GM23338 (cell line): ENCODE measurements around the gene UFD1. TPM values are rescaled to one million over a fixed set of nuclear protein-coding genes. Genes with fewer than 3 reads are reported as not detected.
A peak's percentile ranks its signal among the peaks of the same experiment; 100 is the strongest.

Source experiments
- ATAC-seq: fragments of 200-7000 bp; cut with Tn5 transposase; 3 replicates; pipeline ENCODE4 v1.9.1; 2020
- DNase-seq: peaks from one replicate; pipeline ENCODE4 v3.0.0-alpha.2; 2015; ENCODE audit warnings: low spot score
- H2AFZ ChIP-seq: fragments of 200-600 bp; sonication (generic); 2 replicates; pipeline ENCODE4 v1.8.0; 2016; ENCODE audit warnings: antibody characterized with exemption, mild to moderate bottlenecking, moderate library complexity
- H3F3A ChIP-seq: fragments of 200-600 bp; sonication (generic); replicated peaks from 2 replicates; pipeline ENCODE4 v1.8.0; 2017; ENCODE audit warnings: antibody characterized with exemption, mixed run types, low read depth
- H3K27ac ChIP-seq: fragments of 200-600 bp; sonication (generic); 2 replicates; pipeline ENCODE4 v1.6.1; 2016; ENCODE audit warnings: low read depth
- H3K27me3 ChIP-seq: fragments of 200-600 bp; sonication (generic); 2 replicates; pipeline ENCODE4 v1.8.0; 2016; ENCODE audit warnings: mild to moderate bottlenecking, mixed run types, moderate library complexity; ENCODE audit not compliant: insufficient read depth
- H3K36me3 ChIP-seq: fragments of 200-600 bp; sonication (generic); 2 replicates; pipeline ENCODE4 v1.8.0; 2016; ENCODE audit warnings: mild to moderate bottlenecking; ENCODE audit not compliant: insufficient read depth
- H3K4me1 ChIP-seq: fragments of 200-600 bp; sonication (generic); 2 replicates; pipeline ENCODE4 v1.8.0; 2016; ENCODE audit warnings: mild to moderate bottlenecking, moderate library complexity; ENCODE audit not compliant: insufficient read depth
- H3K4me2 ChIP-seq: fragments of 200-600 bp; sonication (generic); 2 replicates; pipeline ENCODE4 v1.7.1; 2017; ENCODE audit warnings: mixed run types
- H3K4me3 ChIP-seq: fragments of 200-600 bp; sonication (generic); 2 replicates; pipeline ENCODE4 v1.6.1; 2016; ENCODE audit warnings: mixed run types
- H3K79me2 ChIP-seq: fragments of 200-600 bp; sonication (generic); replicated peaks from 2 replicates; pipeline ENCODE4 v1.8.0; 2017; ENCODE audit warnings: mild to moderate bottlenecking; ENCODE audit not compliant: insufficient read depth
- H3K9me2 ChIP-seq: fragments of 200-600 bp; sonication (generic); 2 replicates; pipeline ENCODE4 v1.8.0; 2017; ENCODE audit not compliant: insufficient read depth
- H4K20me1 ChIP-seq: fragments of 200-600 bp; sonication (generic); replicated peaks from 2 replicates; pipeline ENCODE4 v1.8.0; 2017; ENCODE audit warnings: mild to moderate bottlenecking; ENCODE audit not compliant: insufficient read depth
- H3K27ac Mint-ChIP-seq: 2 replicates; pipeline ENCODE4 v1.8.0; 2020; ENCODE audit warnings: inconsistent platforms, mild to moderate bottlenecking, moderate library complexity, mixed read lengths
- H3K27me3 Mint-ChIP-seq: 3 replicates; pipeline ENCODE4 v1.8.0; 2022; ENCODE audit warnings: low read depth, mild to moderate bottlenecking, moderate library complexity, mixed read lengths, inconsistent platforms; ENCODE audit not compliant: insufficient read depth, poor library complexity
- H3K36me3 Mint-ChIP-seq: 3 replicates; pipeline ENCODE4 v1.8.0; 2021; ENCODE audit warnings: low read depth, mild to moderate bottlenecking, inconsistent platforms, moderate library complexity, mixed read lengths
- H3K4me1 Mint-ChIP-seq: 3 replicates; pipeline ENCODE4 v1.8.0; 2020; ENCODE audit warnings: mild to moderate bottlenecking, inconsistent platforms, mixed read lengths
- H3K4me3 Mint-ChIP-seq: 3 replicates; pipeline ENCODE4 v1.8.0; 2021; ENCODE audit warnings: moderate library complexity, mild to moderate bottlenecking, inconsistent platforms, mixed read lengths
- H3K9me3 Mint-ChIP-seq: 3 replicates; pipeline ENCODE4 v1.8.0; 2020; ENCODE audit warnings: moderate library complexity, mild to moderate bottlenecking, inconsistent platforms, mixed read lengths
- CTCF ChIP-seq, 2 experiments: fragments of 200-600 bp in 1 of 2; sonication (generic) in 1 of 2; conservative IDR thresholded peaks; 2 replicates each; pipeline versions ENCODE4 v1.5.1 to v1.6.1; 2016 to 2017; ENCODE audit warnings: antibody characterized with exemption in 2 of 2, low read depth in 2 of 2, mild to moderate bottlenecking in 2 of 2, moderate library complexity in 1 of 2
- EZH2 ChIP-seq: fragments of 200-600 bp; sonication (generic); IDR thresholded peaks from one replicate; pipeline ENCODE4 v1.8.0; 2017; ENCODE audit warnings: antibody characterized with exemption, mild to moderate bottlenecking, low read depth; ENCODE audit not compliant: unreplicated experiment
- JUNB ChIP-seq: IDR thresholded peaks from one replicate; pipeline ENCODE4 v1.6.1; 2016; ENCODE audit warnings: antibody characterized with exemption; ENCODE audit not compliant: unreplicated experiment
- NANOG ChIP-seq: IDR thresholded peaks from 2 replicates; pipeline ENCODE4 v1.6.1; 2016; ENCODE audit warnings: antibody characterized with exemption, borderline replicate concordance
- POLR2AphosphoS5 ChIP-seq: IDR thresholded peaks from 2 replicates; pipeline ENCODE4 v1.6.1; 2016; ENCODE audit warnings: antibody characterized with exemption, low read depth
- STAT1 ChIP-seq: IDR thresholded peaks from one replicate; pipeline ENCODE4 v1.6.1; 2016; ENCODE audit warnings: antibody characterized with exemption; ENCODE audit not compliant: unreplicated experiment
- ZNF114 ChIP-seq: fragments of 250-450 bp; sonication (Bioruptor Pico); IDR thresholded peaks from 2 replicates; pipeline ENCODE4 v1.5.0; 2020; ENCODE audit warnings: mild to moderate bottlenecking, moderate library complexity
- ZNF331 ChIP-seq: fragments of 250-450 bp; sonication (Bioruptor Pico); IDR thresholded peaks from 2 replicates; pipeline ENCODE4 v1.5.0; 2020; ENCODE audit warnings: low read depth, mild to moderate bottlenecking, moderate library complexity
- long read RNA-seq: library from polyadenylated mRNA; unstranded; transcript quantifications from one replicate; pipeline ENCODE4 v2.0.0, GENCODE V29; 2020; ENCODE audit not compliant: unreplicated experiment
- polyA plus RNA-seq: library from polyadenylated mRNA; unstranded; fragments of >200 nt; fragmentation: Nextera tagmentation; extraction: Ambion mirVana; gene quantifications from 2 replicates; pipeline ENCODE4 v1.2.1, GENCODE V29; 2016
- total RNA-seq: library from RNA; depleted of rRNA; stranded (reverse); fragments of >200 nt; shearing (Covaris generic); gene quantifications from 2 replicates; pipeline ENCODE4 v1.2.3, GENCODE V29; 2014; rRNA removed
- TF ChIP-seq, protein P1 (sequence below): fragments of 250-450 bp; sonication (Bioruptor Pico); IDR thresholded peaks from 2 replicates; pipeline ENCODE4 v1.5.0; 2020; ENCODE audit warnings: mild to moderate bottlenecking, moderate library complexity
- TF ChIP-seq, protein P2 (sequence below): IDR thresholded peaks from 2 replicates; pipeline ENCODE4 v1.6.1; 2016; ENCODE audit warnings: antibody characterized with exemption

The UFD1 gene
- total RNA-seq (53.5 and 54.1 TPM in 2 replicates), polyA plus RNA-seq (80.3 and 93.8 TPM in 2 replicates)
- long read RNA-seq, transcript UFD1-201 (12 exons, 1,814 nt), result major isoform, 36 of 60 reads
- long read RNA-seq, partial matches to known transcripts, result 3 of 60 reads
- long read RNA-seq, other reads (novel, unspliced or antisense), result 20 of 60 reads

DNA sequence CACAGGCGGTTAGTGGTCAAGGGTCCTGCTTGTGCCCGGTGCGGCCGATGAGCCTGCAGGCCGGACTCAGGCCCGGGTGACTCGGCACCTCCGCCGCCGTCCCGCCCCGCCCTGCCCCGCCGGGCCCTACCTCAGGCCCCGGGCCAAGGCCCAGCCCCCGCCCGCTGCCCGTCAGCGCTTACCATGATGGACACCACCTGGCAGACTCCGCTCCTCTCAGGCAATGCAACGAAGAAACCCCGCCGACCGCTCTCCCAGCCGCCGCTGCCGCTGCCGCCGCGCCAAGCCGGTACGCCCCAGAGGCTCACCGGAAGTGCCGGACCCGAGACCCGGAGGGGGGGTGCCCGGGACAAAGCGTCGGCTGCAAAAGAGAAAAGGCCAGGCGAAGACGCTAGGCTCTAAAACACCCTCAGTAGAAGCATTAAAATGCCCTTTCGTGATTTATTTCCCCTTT is at the start of gene UFD1:
UFD1 (minus strand) TSS at position 293 of the 454 bp plus-strand sequence; CDS start at position 185, 108 bp downstream.
- Histone ChIP-seq H3K4me1 (peaks cover 13% of the 10 kb centered on the region), H2AFZ (peak within 1 kb of the TSS; percentile 44; the same call in 1 of the 2 replicates), H3F3A (no peaks in the 10 kb centered on the region), H3K4me3 (peak within 1 kb of the TSS; percentile 55), H3K9me2 (no peaks in the 10 kb centered on the region), H3K27me3 (no peaks in the 10 kb centered on the region), H3K27ac (peak within 1 kb of the TSS; percentile 89), H3K36me3 (peaks cover 16% of the 10 kb centered on the region), H4K20me1 (peaks cover 37% of the 10 kb centered on the region), H3K79me2 (peaks cover 53% of the 10 kb centered on the region), H3K4me2 (peak within 1 kb of the TSS; percentile 98)
- Mint-ChIP-seq H3K4me3 (peak within 1 kb of the TSS; percentile 97), H3K27ac (peak within 1 kb of the TSS; percentile 100), H3K9me3 (no peaks in the 10 kb centered on the region), H3K4me1 (peaks cover 17% of the 10 kb centered on the region), H3K27me3 (peaks cover 3% of the 10 kb centered on the region), H3K36me3 (peaks cover 20% of the 10 kb centered on the region)
- no peak for TF ChIP-seq STAT1
- TF ChIP-seq POLR2AphosphoS5, result peak; percentile 69
- ATAC-seq (peak; percentile 82), DNase-seq (peak; percentile 92)

DNA sequence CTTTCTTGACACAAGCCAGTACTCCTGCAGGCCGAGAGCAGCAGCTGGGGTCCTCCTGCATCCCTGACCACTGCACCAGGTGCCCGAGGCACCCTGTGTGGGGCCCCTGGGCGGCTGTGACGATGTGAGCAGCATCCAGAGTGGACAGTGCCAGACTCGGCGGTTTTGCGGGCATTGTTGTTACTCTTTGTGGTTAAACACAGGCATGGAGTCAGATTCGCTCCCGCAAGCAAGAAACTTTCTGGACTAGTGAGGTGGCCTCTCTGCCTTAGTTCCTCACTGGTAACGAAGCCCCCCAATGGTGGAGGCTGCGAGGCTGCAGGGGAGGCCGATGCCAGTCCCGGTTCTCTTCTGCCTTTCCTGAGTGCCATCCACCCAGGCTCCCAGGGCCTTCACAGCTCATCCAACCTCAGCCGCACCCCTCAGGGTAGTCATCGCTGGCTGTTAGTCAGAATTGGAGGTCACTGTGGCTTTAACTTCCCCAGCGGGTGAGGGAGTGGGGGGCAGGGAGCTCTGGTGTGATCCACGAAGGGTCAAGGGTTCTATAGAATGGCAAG is 48.9 kb upstream of the UFD1 start:
- DNase-seq, result no peak
- no peak overlapping the region for H3K27ac ChIP-seq
- no peak overlapping the region for H3K4me2 ChIP-seq
- ATAC-seq, result no peak
- no peaks in the 10 kb centered on the region for H3K4me1 ChIP-seq
- no peak overlapping the region for H3K4me3 ChIP-seq
- no peak overlapping the region for H3K4me3 Mint-ChIP-seq
- no peak for TF ChIP-seq ZNF114 (CRISPR knock-in tag)
- no peak for TF ChIP-seq ZNF331
- TF ChIP-seq CTCF (conservative IDR thresholded peaks at IDR 0.05; ENCODE audit: low read depth in 2 of 2), result no peak
- TF ChIP-seq, protein P1, sequence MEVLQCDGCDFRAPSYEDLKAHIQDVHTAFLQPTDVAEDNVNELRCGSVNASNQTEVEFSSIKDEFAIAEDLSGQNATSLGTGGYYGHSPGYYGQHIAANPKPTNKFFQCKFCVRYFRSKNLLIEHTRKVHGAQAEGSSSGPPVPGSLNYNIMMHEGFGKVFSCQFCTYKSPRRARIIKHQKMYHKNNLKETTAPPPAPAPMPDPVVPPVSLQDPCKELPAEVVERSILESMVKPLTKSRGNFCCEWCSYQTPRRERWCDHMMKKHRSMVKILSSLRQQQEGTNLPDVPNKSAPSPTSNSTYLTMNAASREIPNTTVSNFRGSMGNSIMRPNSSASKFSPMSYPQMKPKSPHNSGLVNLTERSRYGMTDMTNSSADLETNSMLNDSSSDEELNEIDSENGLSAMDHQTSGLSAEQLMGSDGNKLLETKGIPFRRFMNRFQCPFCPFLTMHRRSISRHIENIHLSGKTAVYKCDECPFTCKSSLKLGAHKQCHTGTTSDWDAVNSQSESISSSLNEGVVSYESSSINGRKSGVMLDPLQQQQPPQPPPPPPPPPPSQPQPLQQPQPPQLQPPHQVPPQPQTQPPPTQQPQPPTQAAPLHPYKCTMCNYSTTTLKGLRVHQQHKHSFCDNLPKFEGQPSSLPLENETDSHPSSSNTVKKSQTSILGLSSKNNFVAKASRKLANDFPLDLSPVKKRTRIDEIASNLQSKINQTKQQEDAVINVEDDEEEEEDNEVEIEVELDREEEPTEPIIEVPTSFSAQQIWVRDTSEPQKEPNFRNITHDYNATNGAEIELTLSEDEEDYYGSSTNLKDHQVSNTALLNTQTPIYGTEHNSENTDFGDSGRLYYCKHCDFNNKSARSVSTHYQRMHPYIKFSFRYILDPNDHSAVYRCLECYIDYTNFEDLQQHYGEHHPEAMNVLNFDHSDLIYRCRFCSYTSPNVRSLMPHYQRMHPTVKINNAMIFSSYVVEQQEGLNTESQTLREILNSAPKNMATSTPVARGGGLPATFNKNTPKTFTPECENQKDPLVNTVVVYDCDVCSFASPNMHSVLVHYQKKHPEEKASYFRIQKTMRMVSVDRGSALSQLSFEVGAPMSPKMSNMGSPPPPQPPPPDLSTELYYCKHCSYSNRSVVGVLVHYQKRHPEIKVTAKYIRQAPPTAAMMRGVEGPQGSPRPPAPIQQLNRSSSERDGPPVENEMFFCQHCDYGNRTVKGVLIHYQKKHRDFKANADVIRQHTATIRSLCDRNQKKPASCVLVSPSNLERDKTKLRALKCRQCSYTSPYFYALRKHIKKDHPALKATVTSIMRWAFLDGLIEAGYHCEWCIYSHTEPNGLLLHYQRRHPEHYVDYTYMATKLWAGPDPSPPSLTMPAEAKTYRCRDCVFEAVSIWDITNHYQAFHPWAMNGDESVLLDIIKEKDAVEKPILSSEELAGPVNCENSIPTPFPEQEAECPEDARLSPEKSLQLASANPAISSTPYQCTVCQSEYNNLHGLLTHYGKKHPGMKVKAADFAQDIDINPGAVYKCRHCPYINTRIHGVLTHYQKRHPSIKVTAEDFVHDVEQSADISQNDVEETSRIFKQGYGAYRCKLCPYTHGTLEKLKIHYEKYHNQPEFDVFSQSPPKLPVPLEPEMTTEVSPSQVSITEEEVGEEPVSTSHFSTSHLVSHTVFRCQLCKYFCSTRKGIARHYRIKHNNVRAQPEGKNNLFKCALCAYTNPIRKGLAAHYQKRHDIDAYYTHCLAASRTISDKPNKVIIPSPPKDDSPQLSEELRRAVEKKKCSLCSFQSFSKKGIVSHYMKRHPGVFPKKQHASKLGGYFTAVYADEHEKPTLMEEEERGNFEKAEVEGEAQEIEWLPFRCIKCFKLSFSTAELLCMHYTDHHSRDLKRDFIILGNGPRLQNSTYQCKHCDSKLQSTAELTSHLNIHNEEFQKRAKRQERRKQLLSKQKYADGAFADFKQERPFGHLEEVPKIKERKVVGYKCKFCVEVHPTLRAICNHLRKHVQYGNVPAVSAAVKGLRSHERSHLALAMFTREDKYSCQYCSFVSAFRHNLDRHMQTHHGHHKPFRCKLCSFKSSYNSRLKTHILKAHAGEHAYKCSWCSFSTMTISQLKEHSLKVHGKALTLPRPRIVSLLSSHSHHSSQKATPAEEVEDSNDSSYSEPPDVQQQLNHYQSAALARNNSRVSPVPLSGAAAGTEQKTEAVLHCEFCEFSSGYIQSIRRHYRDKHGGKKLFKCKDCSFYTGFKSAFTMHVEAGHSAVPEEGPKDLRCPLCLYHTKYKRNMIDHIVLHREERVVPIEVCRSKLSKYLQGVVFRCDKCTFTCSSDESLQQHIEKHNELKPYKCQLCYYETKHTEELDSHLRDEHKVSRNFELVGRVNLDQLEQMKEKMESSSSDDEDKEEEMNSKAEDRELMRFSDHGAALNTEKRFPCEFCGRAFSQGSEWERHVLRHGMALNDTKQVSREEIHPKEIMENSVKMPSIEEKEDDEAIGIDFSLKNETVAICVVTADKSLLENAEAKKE (CRISPR knock-in tag), result no peak
- TF ChIP-seq, protein P2, sequence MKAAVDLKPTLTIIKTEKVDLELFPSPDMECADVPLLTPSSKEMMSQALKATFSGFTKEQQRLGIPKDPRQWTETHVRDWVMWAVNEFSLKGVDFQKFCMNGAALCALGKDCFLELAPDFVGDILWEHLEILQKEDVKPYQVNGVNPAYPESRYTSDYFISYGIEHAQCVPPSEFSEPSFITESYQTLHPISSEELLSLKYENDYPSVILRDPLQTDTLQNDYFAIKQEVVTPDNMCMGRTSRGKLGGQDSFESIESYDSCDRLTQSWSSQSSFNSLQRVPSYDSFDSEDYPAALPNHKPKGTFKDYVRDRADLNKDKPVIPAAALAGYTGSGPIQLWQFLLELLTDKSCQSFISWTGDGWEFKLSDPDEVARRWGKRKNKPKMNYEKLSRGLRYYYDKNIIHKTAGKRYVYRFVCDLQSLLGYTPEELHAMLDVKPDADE, result no peak
- TF ChIP-seq NANOG, result no peak
- TF ChIP-seq STAT1, result no peak
- no peak for TF ChIP-seq EZH2
- no peak for TF ChIP-seq JUNB
- no peak for TF ChIP-seq POLR2AphosphoS5
- no peaks in the 10 kb centered on the region for H3K36me3 ChIP-seq
- H3K9me2 ChIP-seq, result no peaks in the 10 kb centered on the region
- no peak overlapping the region for H3K27ac Mint-ChIP-seq
- H3K79me2 ChIP-seq, result no peaks in the 10 kb centered on the region
- H2AFZ ChIP-seq, result no peak overlapping the region
- H3K27me3 Mint-ChIP-seq, result peaks cover 24% of the 10 kb centered on the region
- no peaks in the 10 kb centered on the region for H3K36me3 Mint-ChIP-seq
- no peaks in the 10 kb centered on the region for H4K20me1 ChIP-seq
- H3K4me1 Mint-ChIP-seq, result peaks cover 6% of the 10 kb centered on the region; the same call in 2 of the 3 replicates
- peaks cover 3% of the 10 kb centered on the region; the same call in 1 of the 2 replicates for H3F3A ChIP-seq
- H3K9me3 Mint-ChIP-seq, result no peaks in the 10 kb centered on the region
- H3K27me3 ChIP-seq, result peaks cover 26% of the 10 kb centered on the region
